ENCODE data around the gene ST3GAL3. TPM values are rescaled to one million over a fixed set of nuclear protein-coding genes. Genes with fewer than 3 reads are reported as not detected.

Gene ST3GAL3
- polyA plus RNA-seq, 1 donor (not counting 4 experiments of a cell fraction or from before 2014, with no cell fraction given) = 10.0 TPM

- TF ChIP-seq EZH2 (IDR thresholded peaks at IDR 0.05; ENCODE audit: low read length) = no peak
- TF ChIP-seq CTCF (optimal IDR thresholded peaks at IDR 0.05 in 1 of 3, IDR thresholded peaks at IDR 0.05 in 1 of 3, conservative IDR thresholded peaks at IDR 0.05 in 1 of 3; ENCODE audit: extremely low read depth in 1 of 3, insufficient read depth in 2 of 3, low read length in 3 of 3) = no peak
- H3K27ac ChIP-seq (ENCODE audit: control insufficient read depth, insufficient read depth, low read length) = peak overlapping the region; percentile 97
Observed at GRCh38 chr1:43945674-43946235, 238.4 kb downstream of the ST3GAL3 start.

GRCh38 chr1:43946236-43947060 lies 239.1 kb downstream of the ST3GAL3 start, which contains the start of gene IPO13:
IPO13 (plus strand) TSS chr1:43946950; CDS start chr1:43947601, 651 bp downstream.
- Histone ChIP-seq H3K9ac (ENCODE audit: control insufficient read depth, extremely low read depth, insufficient read depth, low read length) (peak within 1 kb of the TSS; percentile 98), H4K20me1 (ENCODE audit: control insufficient read depth, extremely low read depth, insufficient read depth, low read length) (peaks cover 5% of the 10 kb centered on the region), H3K4me1 (ENCODE audit: control insufficient read depth, extremely low read depth, insufficient read depth, low read length) (peaks cover 24% of the 10 kb centered on the region), H3K9me3 (ENCODE audit: control insufficient read depth, low read depth, low read length) (no peaks in the 10 kb centered on the region), H3K9me1 (ENCODE audit: control insufficient read depth, extremely low read depth, insufficient read depth, low read length) (no peaks in the 10 kb centered on the region), H3K27ac (ENCODE audit: control insufficient read depth, insufficient read depth, low read length) (peak within 1 kb of the TSS; percentile 97), H2AFZ (ENCODE audit: control insufficient read depth, low read length) (peak within 1 kb of the TSS; percentile 94), H3K79me2 (ENCODE audit: control insufficient read depth, insufficient read depth, low read length) (peaks cover 51% of the 10 kb centered on the region), H3K4me3 (ENCODE audit: control insufficient read depth in 2 of 3, extremely low read depth in 1 of 3, insufficient read depth in 2 of 3, low read depth in 1 of 3, low read length in 3 of 3) (peak within 1 kb of the TSS; percentile 72 to 85 (median 79)), H3K36me3 (ENCODE audit: control insufficient read depth in 2 of 2, extremely low read depth in 1 of 2, insufficient read depth in 2 of 2, low read length in 2 of 2) (peaks cover 10 to 15% of the 10 kb centered on the region in 2 experiments), H3K27me3 (ENCODE audit: control insufficient read depth, extremely low read depth, insufficient read depth, low read length) (no peaks in the 10 kb centered on the region), H3K4me2 (ENCODE audit: control insufficient read depth, extremely low read depth, insufficient read depth, low read depth, low read length) (peak within 1 kb of the TSS; percentile 89)
- dilution Hi-C loops (cut with MboI; ENCODE audit: extremely low pct_ligation_motif_present, low sequenced_read_pairs) = loop anchor here (25.0 kb wide), 2 partner anchors 109 to 234 kb away; partner anchors contain the start of gene ST3GAL3
- FAIRE-seq = no peak
- DNase-seq (ENCODE audit: low read depth, low spot score) = peak; percentile 81
- peak; percentile 50 to 86 (median 79) for TF ChIP-seq CTCF (optimal IDR thresholded peaks at IDR 0.05 in 1 of 3, IDR thresholded peaks at IDR 0.05 in 1 of 3, conservative IDR thresholded peaks at IDR 0.05 in 1 of 3; ENCODE audit: extremely low read depth in 1 of 3, insufficient read depth in 2 of 3, low read length in 3 of 3)
- TF ChIP-seq EZH2 (IDR thresholded peaks at IDR 0.05; ENCODE audit: low read length) = no peak

More at GRCh38 chr1:43945674-43946235, 238.4 kb downstream of the ST3GAL3 start:
- peak overlapping the region; percentile 98 for H3K9ac ChIP-seq (ENCODE audit: control insufficient read depth, extremely low read depth, insufficient read depth, low read length)
- H3K9me3 ChIP-seq (ENCODE audit: control insufficient read depth, low read depth, low read length) = no peaks in the 10 kb centered on the region
- DNase-seq (ENCODE audit: low read depth, low spot score) (no peak), FAIRE-seq (no peak)
- peaks cover 21% of the 10 kb centered on the region for H3K4me1 ChIP-seq (ENCODE audit: control insufficient read depth, extremely low read depth, insufficient read depth, low read length)
- peaks cover 44% of the 10 kb centered on the region for H3K79me2 ChIP-seq (ENCODE audit: control insufficient read depth, insufficient read depth, low read length)
- no peaks in the 10 kb centered on the region for H3K27me3 ChIP-seq (ENCODE audit: control insufficient read depth, extremely low read depth, insufficient read depth, low read length)
- no peaks in the 10 kb centered on the region for H3K9me1 ChIP-seq (ENCODE audit: control insufficient read depth, extremely low read depth, insufficient read depth, low read length)
- H3K4me3 ChIP-seq (ENCODE audit: control insufficient read depth in 2 of 3, extremely low read depth in 1 of 3, insufficient read depth in 2 of 3, low read depth in 1 of 3, low read length in 3 of 3) = peak overlapping the region; percentile 72 to 85 (median 79)
- dilution Hi-C loops (cut with MboI; ENCODE audit: extremely low pct_ligation_motif_present, low sequenced_read_pairs) = loop anchor here (25.0 kb wide), 2 partner anchors 108 to 233 kb away; partner anchors contain the start of gene ST3GAL3
- peak overlapping the region; percentile 89 for H3K4me2 ChIP-seq (ENCODE audit: control insufficient read depth, extremely low read depth, insufficient read depth, low read depth, low read length)
- H4K20me1 ChIP-seq (ENCODE audit: control insufficient read depth, extremely low read depth, insufficient read depth, low read length) = peaks cover 5% of the 10 kb centered on the region
- H3K36me3 ChIP-seq (ENCODE audit: control insufficient read depth in 2 of 2, extremely low read depth in 1 of 2, insufficient read depth in 2 of 2, low read length in 2 of 2) = peaks cover 10 to 12% of the 10 kb centered on the region in 2 experiments
- H2AFZ ChIP-seq (ENCODE audit: control insufficient read depth, low read length) = peak overlapping the region; percentile 82

Measured in keratinocyte (primary cell).